GM10248 (cell line): ENCODE data around the gene TOR4A.

Experiments used
- CTCF ChIA-PET: fragments of 300-600 bp; sonication (Branson Sonifier 250); formaldehyde crosslinking; extraction: SDS; loops from one replicate; lab custom pipeline; 2021; ENCODE audit warnings: antibody characterized with exemption; lab: Yijun Ruan, JAX
- POLR2A ChIA-PET: fragments of 350-650 bp; sonication (Branson Sonifier 250); formaldehyde crosslinking; extraction: SDS; loops from one replicate; lab custom pipeline; 2020; ENCODE audit warnings: antibody characterized with exemption; lab: Yijun Ruan, JAX
- DNase-seq: peaks from one replicate; pipeline ENCODE4 v3.0.0; 2012; ENCODE audit errors: extremely low spot score
- TF ChIP-seq, protein P1 (sequence below): IDR thresholded peaks from 2 replicates; pipeline ENCODE4 v1.5.1; 2012; ENCODE audit warnings: mild to moderate bottlenecking, low read depth; ENCODE audit errors: extremely low read depth, missing control alignments, control extremely low read depth

The TOR4A gene

DNA sequence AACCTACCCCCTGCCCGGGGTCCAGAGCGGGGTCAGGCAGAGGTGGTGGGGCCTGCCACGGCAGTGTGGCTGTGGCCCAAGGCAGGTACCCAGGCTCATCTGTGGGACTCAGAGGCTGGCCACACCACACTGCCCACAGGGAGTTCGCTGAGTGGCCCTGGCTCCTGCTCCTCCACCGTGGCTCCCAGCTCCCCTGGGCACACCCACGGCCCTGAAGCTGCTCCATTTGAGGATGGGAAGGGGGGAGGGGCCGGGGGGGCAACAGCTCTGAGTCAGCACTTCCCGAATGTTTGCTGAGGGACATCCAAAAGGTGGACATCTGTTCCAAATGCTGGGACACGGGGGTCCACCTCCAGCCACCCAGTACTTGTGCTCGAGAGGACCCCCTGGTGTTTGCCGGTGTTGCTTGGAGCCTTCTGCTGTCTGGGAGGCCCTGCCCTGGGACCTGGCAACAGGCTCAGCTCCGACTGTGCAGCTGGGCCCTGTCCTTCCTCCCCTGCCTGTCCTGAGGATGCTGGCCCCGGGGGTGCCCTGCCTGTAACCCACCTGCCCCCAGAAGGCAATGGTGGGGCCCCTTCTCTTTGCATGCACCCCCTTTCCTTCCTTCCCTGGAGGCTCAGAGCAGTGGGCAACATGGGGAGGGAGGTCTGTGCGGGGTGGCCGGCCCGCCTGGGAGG is 27.0 kb downstream of the TOR4A start:
- TF ChIP-seq, protein P1, sequence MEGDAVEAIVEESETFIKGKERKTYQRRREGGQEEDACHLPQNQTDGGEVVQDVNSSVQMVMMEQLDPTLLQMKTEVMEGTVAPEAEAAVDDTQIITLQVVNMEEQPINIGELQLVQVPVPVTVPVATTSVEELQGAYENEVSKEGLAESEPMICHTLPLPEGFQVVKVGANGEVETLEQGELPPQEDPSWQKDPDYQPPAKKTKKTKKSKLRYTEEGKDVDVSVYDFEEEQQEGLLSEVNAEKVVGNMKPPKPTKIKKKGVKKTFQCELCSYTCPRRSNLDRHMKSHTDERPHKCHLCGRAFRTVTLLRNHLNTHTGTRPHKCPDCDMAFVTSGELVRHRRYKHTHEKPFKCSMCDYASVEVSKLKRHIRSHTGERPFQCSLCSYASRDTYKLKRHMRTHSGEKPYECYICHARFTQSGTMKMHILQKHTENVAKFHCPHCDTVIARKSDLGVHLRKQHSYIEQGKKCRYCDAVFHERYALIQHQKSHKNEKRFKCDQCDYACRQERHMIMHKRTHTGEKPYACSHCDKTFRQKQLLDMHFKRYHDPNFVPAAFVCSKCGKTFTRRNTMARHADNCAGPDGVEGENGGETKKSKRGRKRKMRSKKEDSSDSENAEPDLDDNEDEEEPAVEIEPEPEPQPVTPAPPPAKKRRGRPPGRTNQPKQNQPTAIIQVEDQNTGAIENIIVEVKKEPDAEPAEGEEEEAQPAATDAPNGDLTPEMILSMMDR = peak; percentile 6
- DNase-seq = no peak
- ChIA-PET CTCF (interaction anchor here (3.4 to 4.1 kb wide), 3 partner anchors 9 to 140 kb away, joined by 19 to 24 read pairs (median 21); partner anchors contain the start of genes EXD3 and NOXA1), POLR2A (no interaction called here)

DNA sequence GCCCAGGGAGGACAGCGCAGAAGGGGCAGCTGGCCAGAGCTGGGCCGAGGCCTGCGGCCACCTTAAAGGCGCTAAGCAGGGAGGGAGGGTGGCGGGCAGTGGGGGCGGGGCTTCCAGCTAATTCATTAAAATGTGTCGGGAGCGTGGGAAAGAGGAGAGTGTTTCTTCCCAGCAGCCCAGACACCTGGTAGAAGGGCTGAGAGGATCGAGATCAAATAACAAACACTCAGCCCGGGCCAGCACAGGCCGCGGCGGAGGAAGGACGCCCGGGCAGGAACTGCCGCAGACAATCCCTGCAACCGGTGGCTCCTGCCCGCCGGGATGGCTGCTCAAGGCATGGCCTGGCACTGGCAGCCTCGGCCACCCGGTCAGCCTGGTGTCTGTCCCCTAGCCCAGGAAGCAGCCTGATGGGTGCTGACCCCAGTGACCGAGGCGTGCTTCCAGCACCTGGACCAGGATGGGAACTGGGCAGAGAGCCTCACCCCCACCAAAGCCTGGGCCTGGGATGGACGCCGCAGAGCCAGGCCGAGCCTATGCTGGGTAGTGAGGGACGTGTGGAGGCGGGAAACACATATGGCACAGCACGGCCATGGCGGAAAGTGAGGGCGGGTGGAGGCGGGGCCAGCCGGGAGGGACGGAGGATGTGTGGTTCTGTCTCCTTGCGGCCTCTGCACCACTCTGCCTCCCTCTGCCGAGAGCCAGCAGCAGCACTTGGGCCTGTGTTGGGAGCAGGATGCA is 27.7 kb downstream of the TOR4A start:
- POLR2A ChIA-PET = no interaction called here
- DNase-seq = no peak
- CTCF ChIA-PET = interaction anchor here (4.0 to 4.1 kb wide), 2 partner anchors 118 to 139 kb away, joined by 19 to 24 read pairs; partner anchors contain the start of genes EXD3 and NOXA1
- TF ChIP-seq, protein P1 = no peak

DNA sequence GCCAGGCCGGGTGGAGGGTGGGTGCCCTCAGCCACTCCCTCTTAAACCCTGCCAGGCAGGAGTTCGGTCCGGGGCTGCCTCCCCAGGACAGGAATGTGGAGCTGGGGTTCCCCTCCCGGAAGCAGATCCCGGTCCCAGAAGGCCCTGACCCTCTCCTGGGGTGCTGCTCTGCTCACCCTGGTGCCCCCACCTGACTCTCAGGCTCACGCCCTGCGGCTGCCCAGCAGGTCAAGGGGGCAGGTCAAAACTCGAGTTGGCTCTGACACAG is 28.2 kb downstream of the TOR4A start:
- ChIA-PET CTCF (interaction anchor here (1.5 to 1.6 kb wide), 2 partner anchors 11 to 118 kb away, joined by 3 to 5 read pairs; partner anchors contain the start of genes EXD3 and NOXA1), POLR2A (no interaction called here)
- DNase-seq = no peak
- TF ChIP-seq, protein P1 = no peak

GRCh38 chr9:137306066-137306849 is 28.7 kb downstream of the TOR4A start:
- no peak for DNase-seq
- ChIA-PET POLR2A (interaction anchor here (0.6 kb wide), 1 partner anchor 14 kb away, joined by 3 read pairs; no protein-coding TSS in a partner anchor), CTCF (interaction anchor here (1.5 to 1.6 kb wide), 2 partner anchors 10 to 117 kb away, joined by 3 to 5 read pairs; partner anchors contain the start of genes EXD3 and NOXA1)
- TF ChIP-seq, protein P1 = no peak

GRCh38 chr9:137306850-137307254 is 29.3 kb downstream of the TOR4A start:
- ChIA-PET POLR2A (interaction anchor here (0.6 kb wide), 1 partner anchor 14 kb away, joined by 3 read pairs; no protein-coding TSS in a partner anchor), CTCF (interaction anchor here (1.4 to 1.6 kb wide), 3 partner anchors 10 to 116 kb away, joined by 3 to 5 read pairs (median 3); partner anchors contain the start of genes EXD3 and NOXA1)
- TF ChIP-seq, protein P1 = no peak
- DNase-seq = no peak

GRCh38 chr9:137307255-137308056 is 29.9 kb downstream of the TOR4A start:
- ChIA-PET CTCF (interaction anchor here (1.4 to 1.6 kb wide), 3 partner anchors 9 to 116 kb away, joined by 3 to 5 read pairs (median 3); partner anchors contain the start of genes EXD3 and NOXA1), POLR2A (no interaction called here)
- DNase-seq = no peak
- TF ChIP-seq, protein P1 = no peak
